ENCODE measurements around the gene NAV2.

NAV2 gene

GRCh38 chr11:19718951-19719350 lies 6.3 kb downstream of the NAV2 start:
- no peak for DNase-seq

- DNase-seq, result no peak
Measured at GRCh38 chr11:19719960-19720359, 7.3 kb downstream of the NAV2 start.

GRCh38 chr11:19721176-19721575 lies 8.5 kb downstream of the NAV2 start:
- no peak for DNase-seq

DNA sequence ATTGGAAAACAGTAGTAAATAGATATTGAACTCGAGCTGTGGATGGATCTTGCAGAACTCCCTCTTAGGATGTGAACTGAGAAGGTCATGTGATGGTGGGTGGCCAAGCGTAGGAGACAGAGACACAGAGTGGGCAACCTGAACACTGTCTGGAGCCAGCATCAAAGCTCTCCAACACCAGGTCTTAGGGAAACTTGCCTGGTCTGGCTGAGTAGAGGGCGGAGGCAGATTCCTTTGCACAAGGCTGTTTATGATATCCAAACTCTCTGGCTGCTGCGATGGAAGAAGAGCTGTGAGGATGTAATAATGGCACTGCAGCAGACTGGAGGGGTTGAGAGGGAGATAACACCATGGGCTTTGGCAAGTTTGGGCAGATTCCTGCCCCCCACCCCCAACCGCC lies 10.1 kb downstream of the NAV2 start:
- DNase-seq, result no peak

DNA sequence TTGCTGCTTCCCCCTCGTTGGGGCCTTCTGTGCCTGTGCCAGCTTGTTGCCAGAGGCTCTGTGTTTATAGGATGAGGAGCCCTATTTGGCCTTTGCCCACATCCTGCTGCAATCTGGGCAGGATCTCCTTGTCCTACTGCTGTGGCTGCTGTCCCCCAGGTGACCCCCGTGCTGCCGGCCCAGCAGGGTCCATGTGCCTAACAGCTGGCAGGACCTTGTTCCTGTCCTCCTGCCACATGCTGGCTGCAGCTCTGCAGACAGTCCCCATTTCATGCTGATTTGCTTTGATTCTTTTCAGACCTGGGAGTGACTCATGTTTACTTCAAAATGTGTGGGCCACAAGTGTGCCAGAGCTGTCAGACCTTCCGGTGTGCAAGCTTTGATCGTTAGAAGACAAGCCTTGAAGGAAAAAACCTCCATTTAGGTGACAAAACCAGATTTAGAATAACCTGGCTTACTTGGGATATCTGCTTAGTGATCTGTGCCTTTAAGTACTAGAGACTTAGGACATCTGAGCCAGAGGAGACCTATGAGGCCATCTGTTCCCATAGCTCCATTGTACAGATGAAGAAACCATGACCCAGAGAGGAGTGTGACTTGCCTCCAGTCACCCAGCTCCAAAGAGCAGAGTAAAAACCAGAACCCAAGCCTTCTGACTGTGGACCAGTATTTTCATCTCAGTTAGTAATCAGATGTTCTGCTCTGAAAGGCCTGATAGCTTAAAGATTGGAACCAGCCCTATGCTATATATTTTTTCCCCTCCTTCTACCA lies 11.1 kb downstream of the NAV2 start:
- DNase-seq, result peak in 1 of 2 experiments; percentile 46

- DNase-seq, result no peak
Measured at GRCh38 chr11:19724765-19725164, 12.1 kb downstream of the NAV2 start.

DNA sequence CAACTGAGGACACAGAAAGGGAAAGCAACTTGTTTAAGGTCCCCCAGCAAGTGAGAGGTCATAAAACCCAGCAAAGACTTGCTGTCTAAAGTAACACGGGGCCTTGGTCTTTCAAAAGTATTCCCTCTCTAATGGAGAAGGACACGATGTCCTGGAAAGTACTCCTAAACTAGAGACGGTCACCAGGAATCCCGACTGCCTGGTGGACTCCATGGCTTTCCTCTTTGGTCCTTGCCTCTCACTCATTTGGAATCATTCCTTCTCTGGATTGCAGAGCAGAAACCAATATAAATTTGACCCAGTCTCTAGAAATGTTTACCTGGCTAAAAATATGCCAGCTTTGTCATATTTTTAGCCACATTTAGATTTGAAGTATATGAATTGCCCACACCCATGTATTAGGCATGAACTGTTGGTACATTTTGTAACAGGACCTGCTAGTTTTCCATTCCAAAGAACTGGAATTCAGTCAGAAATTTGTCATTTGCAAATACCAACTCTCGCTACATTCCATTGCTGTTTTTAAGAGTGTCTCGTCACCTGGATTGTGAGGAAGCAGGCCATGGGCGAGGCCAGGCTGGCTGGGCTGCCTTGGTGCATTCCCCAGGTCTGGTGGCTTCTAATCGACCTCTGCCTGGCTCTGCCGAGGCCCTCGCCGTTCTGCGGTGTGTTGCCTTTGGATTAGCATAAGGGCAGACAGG lies 12.9 kb downstream of the NAV2 start:
- DNase-seq, result no peak

GRCh38 chr11:19727246-19727645 lies 14.6 kb downstream of the NAV2 start:
- DNase-seq, result no peak

GRCh38 chr11:19728436-19728835 lies 15.8 kb downstream of the NAV2 start:
- DNase-seq, result no peak

GRCh38 chr11:19729141-19729540 lies 16.5 kb downstream of the NAV2 start:
- no peak for DNase-seq

GRCh38 chr11:19730373-19730772 lies 17.7 kb downstream of the NAV2 start:
- DNase-seq, result no peak

DNA sequence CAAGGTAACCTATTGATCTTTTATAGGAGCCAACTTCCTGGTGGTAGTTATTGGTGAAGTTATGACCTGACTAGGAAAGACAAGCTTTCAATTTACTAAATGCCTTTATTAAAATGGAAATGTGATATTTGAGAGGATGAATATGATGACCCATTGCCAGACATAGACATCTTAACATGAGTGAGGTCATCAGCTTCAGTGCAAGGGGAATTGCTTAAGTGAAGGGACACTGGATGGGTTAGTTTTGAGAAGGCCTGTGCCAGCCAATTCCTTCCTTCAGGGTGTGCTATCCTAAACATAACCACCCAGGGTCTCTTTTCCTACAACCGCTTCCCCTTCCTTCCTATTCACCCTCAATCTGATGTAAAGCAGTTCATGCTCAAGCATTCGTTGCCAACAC lies 21.5 kb downstream of the NAV2 start:
- no peak for DNase-seq

DNA sequence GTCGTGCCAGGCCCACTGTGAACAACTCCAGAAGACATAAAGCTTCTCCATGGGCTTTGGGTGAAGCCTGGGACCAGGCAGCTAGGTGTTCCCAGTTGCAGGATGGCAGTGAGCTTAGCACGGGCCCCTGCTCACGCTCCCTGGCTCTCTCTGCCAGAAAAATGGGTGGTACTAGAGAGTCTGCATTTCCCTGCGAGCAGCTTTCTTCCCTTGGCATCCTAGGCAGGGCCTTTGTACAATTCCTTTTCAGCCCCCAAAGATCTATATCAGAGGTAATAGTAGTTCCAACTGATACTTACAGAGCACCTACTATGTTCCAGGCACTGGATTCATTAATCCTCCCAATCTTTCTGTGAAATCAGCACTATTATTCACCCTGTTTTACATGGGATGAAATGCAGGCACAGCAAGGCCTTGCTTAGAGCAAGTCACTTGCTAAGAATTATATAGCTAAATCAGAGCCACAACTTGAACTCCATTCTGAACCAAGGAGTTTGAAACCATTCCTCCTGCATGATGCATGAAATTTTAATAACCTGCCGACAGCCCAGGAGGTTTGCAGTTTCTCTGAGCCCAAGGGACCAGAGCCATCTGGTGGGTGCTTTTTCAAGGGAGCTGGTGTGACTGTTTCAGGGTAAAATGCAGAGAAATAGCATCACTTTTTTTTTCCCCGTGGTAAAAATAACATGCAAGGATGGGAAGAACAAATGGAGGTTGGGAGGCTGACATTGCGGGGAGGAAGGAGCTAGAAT lies 22.7 kb downstream of the NAV2 start:
- DNase-seq, result no peak

- no peak for DNase-seq
Measured at GRCh38 chr11:19735909-19736498, 23.4 kb downstream of the NAV2 start.

GRCh38 chr11:19736831-19737230 lies 24.2 kb downstream of the NAV2 start:
- no peak for DNase-seq

DNA sequence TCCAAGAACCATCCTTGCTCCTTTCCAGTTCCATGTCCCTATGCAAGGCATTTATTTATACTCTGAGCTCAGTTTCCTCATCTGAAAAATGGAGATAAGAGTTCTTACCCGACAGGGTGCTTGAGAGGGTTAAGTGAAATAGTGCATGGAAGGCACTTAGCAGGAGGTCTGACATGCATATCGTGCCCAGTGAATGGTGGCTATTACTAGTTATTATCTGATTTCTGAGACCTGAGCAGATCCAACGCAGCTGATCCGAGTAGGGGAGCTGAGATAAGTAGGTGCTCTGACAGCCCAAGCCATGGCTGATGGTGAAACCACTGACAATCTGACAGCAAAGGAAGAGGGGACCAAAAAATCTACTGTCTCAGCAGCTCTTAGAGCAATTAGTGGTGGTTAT lies 24.9 kb downstream of the NAV2 start:
- DNase-seq, result no peak

DNA sequence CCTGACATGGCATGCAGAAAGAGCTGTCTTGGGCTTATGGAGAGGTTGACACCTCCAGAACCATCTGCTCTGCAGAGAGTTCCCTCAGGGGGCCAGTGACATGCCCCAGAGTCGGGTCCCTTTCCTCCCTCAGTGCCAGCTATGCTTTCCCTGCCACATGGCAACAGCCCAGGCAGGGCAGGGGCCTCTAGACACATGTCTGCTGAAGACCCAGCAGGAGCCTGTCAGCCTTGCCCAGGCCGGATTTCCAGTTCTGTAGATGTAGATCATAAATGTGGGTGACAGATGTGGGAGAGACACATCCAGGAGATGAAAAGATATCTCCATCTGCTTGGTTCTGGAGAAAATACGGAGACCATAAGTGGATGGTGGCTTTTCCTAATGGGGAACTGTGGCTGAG lies 25.5 kb downstream of the NAV2 start:
- no peak for DNase-seq

DNA sequence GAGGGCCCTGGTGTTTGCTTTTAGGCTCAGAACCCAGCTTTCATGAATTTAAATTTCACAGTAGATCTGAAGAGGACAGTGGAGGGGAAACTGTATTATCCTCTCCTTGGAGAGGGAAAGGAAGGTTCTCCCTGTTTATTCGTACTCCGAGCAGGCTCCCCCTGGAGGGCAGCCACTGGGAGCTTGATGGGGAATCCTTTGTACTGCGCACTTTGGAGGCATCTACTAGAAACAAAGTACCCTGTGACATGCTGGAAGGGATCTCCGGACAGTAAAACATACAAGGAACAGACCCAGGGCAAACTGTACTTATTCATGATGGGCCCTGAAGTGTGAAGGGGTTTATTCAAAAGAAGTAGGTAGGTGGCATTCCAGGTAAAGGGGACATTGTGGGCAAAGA lies 27.2 kb downstream of the NAV2 start:
- DNase-seq, result no peak

DNA sequence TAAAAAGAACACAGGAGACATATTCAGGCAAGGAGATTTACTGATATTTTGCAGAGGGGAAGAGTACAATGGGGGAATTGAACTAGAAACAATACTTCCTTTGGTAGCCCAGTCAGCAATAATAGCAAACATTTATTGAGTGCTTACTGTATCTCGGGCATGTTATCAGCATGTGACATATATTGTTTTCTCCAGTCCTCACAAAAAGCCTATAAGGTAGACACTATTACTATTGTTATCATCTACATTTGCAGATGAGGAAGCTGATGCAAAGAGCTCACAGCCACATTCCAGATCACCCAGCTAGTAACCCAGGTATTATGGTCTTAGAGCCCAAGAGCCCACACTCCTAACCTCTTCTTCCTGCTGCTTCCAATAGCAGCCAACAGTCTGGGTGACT lies 27.9 kb downstream of the NAV2 start:
- DNase-seq, result no peak

GRCh38 chr11:19742588-19743292 lies 30.1 kb downstream of the NAV2 start:
- peak; percentile 68 to 70 for DNase-seq

DNA sequence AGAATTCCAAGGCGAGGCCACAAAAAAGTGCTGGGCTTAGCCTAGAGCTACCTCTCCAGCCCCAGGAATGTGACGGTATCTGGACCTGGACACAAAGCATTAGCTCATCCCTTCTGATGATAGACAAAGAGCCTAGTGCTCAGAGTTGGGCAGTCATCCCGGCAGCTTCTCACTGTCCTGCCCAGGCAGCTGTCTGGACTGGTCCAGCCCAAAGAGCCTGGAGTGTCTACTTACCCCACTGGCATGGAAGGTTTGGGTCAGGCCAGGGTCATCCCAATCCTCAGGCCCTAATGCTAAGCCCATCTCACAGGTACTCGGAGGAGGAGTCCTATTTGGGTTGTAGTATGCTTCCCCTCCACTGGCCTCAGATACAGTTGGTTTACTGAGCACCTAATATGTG lies 31.0 kb downstream of the NAV2 start:
- no peak for DNase-seq

DNA sequence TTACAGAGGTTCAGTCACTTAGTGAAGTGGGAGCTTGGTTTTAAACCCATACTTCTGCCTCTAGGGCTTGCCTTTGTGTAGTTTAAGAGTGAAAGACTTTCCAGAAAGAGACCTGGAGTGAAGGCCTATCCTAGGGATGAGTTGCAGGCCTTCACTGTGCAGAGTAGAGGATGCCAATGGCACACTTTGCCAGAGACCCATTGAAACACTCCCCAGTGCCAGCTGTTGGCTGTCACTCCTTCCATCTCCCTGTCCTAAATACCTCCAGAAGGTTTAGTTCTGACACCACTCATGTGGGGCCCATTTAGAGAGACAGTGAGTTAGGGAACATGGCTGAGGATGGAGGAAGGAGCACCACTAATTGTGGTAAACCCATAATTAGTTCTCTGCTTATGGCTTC lies 31.5 kb downstream of the NAV2 start:
- no peak for DNase-seq

DNA sequence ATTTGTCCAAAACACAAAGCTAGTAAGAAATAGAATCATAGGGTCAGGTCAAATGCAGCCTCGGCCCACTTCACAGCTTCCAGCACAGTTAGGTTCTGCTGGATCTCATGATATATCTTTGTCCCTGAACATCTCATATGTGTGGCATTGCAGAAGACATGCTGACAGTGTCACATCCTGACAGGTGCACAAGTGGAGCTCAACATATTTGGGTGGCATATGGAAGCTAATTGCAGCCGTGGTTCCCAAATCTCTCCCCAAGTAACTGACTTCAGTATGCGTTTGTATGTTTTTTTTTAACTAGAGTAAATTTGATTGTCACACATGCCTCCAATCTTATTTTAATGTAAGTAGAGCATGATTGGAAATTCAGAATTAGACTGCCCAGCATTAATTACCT lies 33.4 kb downstream of the NAV2 start:
- no peak for DNase-seq

All from NCI-H2081 (cell line).